Astrocyte (in vitro differentiated cells and primary cell): Measurements from ENCODE around the gene ANKFY1.

Experiments used
- EZH2 ChIP-seq: IDR thresholded peaks from 2 replicates; pipeline ENCODE4 v1.6.1; 2012; ENCODE audit warnings: mild to moderate bottlenecking, low read length, inconsistent platforms; ENCODE audit not compliant: insufficient read depth
- TF ChIP-seq, protein P1 (sequence below): IDR thresholded peaks from 2 replicates; pipeline ENCODE4 v1.5.1; 2011; ENCODE audit warnings: low read depth, mild to moderate bottlenecking, inconsistent platforms, low read length, moderate library complexity; ENCODE audit not compliant: insufficient read depth

- TF ChIP-seq, protein P1, sequence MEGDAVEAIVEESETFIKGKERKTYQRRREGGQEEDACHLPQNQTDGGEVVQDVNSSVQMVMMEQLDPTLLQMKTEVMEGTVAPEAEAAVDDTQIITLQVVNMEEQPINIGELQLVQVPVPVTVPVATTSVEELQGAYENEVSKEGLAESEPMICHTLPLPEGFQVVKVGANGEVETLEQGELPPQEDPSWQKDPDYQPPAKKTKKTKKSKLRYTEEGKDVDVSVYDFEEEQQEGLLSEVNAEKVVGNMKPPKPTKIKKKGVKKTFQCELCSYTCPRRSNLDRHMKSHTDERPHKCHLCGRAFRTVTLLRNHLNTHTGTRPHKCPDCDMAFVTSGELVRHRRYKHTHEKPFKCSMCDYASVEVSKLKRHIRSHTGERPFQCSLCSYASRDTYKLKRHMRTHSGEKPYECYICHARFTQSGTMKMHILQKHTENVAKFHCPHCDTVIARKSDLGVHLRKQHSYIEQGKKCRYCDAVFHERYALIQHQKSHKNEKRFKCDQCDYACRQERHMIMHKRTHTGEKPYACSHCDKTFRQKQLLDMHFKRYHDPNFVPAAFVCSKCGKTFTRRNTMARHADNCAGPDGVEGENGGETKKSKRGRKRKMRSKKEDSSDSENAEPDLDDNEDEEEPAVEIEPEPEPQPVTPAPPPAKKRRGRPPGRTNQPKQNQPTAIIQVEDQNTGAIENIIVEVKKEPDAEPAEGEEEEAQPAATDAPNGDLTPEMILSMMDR = no peak
- no peak for TF ChIP-seq EZH2
These were observed 42.6 kb downstream of the ANKFY1 start for GRCh38 chr17:4221163-4221562.
